Colonic mucosa (tissue), 4 donors: ENCODE results near the gene KCNN1. TPM values are rescaled to one million over a fixed set of nuclear protein-coding genes. Genes with fewer than 3 reads are reported as not detected.
"Not testable (repeated sequence)": the region's sequence is repeated elsewhere in the genome, so short reads cannot be mapped to it uniquely, and the experiment has no call there.

Experiments
- DNase-seq: peaks from one replicate; pipeline ENCODE4 v3.0.0-alpha.2; 2020
- H3K27ac ChIP-seq: fragments of 200-600 bp; one replicate; pipeline ENCODE4 v1.8.0; 2021
- H3K27me3 ChIP-seq: fragments of 200-600 bp; one replicate; pipeline ENCODE4 v1.8.0; 2021
- H3K36me3 ChIP-seq: fragments of 200-600 bp; one replicate; pipeline ENCODE4 v1.8.0; 2021
- H3K4me1 ChIP-seq: fragments of 200-600 bp; one replicate; pipeline ENCODE4 v1.8.0; 2021; ENCODE audit warnings: mild to moderate bottlenecking
- H3K4me3 ChIP-seq: fragments of 200-600 bp; one replicate; pipeline ENCODE4 v1.8.0; 2021
- H3K9ac ChIP-seq, 2 donors: one replicate each; pipeline ENCODE4 v1.7.0; 2013; ENCODE audit warnings: control low read depth in 2 of 2, low read depth in 2 of 2, low read length in 2 of 2
- H3K9me3 ChIP-seq: fragments of 200-600 bp; one replicate; pipeline ENCODE4 v1.8.0; 2021
- intact Hi-C: fragments of 100-400 bp; cut with DNase I; formaldehyde crosslinking; loops from one replicate; pipeline ENCODE4 v1.14.1; 2022
- total RNA-seq, 2 donors: library from RNA; stranded (reverse); fragmentation: NEBNext Ultra II Directional in 1 of 2; extraction: Animal tissue kit (Norgen Biotek cat#: 25700) in 1 of 2; gene quantifications; one replicate each; pipeline ENCODE4 v1.2.1, GENCODE V29; 2021
- TF ChIP-seq, protein P1 (sequence below): fragments of 200-600 bp; IDR thresholded peaks from one replicate; pipeline ENCODE4 v1.8.0; 2022; ENCODE audit warnings: antibody characterized with exemption, mild to moderate bottlenecking
- donor health status: healthy.
- donor health status: DM: no; HTN: no; CAD: no.
- donor health status: DM: no; HTN: no; CAD: no.

Gene KCNN1
- total RNA-seq, 2 donors from 2014 or later: not detected

DNA sequence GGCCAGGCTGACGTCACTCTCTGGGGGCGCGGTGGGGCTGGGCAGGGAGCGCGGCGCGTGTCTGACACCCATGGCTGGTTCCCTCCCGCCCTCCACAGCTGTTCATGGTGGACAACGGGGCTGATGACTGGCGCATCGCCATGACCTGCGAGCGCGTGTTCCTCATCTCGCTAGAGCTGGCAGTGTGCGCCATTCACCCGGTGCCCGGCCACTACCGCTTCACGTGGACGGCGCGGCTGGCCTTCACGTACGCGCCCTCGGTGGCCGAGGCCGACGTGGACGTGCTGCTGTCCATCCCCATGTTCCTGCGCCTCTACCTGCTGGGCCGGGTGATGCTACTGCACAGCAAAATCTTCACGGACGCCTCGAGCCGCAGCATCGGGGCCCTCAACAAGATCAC lies 14.7 kb downstream of the KCNN1 start:
- H3K36me3 ChIP-seq: no peaks in the 10 kb centered on the region
- H3K4me1 ChIP-seq: no peaks in the 10 kb centered on the region
- H3K27ac ChIP-seq: no peak overlapping the region
- intact Hi-C loops: no loop called here
- H3K9ac ChIP-seq: no peak overlapping the region
- H3K9me3 ChIP-seq: no peaks in the 10 kb centered on the region
- DNase-seq: no peak
- TF ChIP-seq, protein P1, sequence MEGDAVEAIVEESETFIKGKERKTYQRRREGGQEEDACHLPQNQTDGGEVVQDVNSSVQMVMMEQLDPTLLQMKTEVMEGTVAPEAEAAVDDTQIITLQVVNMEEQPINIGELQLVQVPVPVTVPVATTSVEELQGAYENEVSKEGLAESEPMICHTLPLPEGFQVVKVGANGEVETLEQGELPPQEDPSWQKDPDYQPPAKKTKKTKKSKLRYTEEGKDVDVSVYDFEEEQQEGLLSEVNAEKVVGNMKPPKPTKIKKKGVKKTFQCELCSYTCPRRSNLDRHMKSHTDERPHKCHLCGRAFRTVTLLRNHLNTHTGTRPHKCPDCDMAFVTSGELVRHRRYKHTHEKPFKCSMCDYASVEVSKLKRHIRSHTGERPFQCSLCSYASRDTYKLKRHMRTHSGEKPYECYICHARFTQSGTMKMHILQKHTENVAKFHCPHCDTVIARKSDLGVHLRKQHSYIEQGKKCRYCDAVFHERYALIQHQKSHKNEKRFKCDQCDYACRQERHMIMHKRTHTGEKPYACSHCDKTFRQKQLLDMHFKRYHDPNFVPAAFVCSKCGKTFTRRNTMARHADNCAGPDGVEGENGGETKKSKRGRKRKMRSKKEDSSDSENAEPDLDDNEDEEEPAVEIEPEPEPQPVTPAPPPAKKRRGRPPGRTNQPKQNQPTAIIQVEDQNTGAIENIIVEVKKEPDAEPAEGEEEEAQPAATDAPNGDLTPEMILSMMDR: no peak
- H3K4me3 ChIP-seq: no peak overlapping the region
- no peaks in the 10 kb centered on the region for H3K27me3 ChIP-seq

GRCh38 chr19:17982430-17982829 lies 15.5 kb downstream of the KCNN1 start:
- Histone ChIP-seq H3K4me3 (no peak overlapping the region), H3K9ac (no peak overlapping the region), H3K27me3 (no peaks in the 10 kb centered on the region), H3K36me3 (no peaks in the 10 kb centered on the region), H3K4me1 (no peaks in the 10 kb centered on the region), H3K9me3 (no peaks in the 10 kb centered on the region), H3K27ac (no peak overlapping the region)
- no peak for DNase-seq
- TF ChIP-seq, protein P1: no peak
- intact Hi-C loops: no loop called here

- no peak overlapping the region for H3K27ac ChIP-seq
- no peak overlapping the region for H3K9ac ChIP-seq
- H3K9me3 ChIP-seq: no peaks in the 10 kb centered on the region
- no peaks in the 10 kb centered on the region for H3K36me3 ChIP-seq
- no peaks in the 10 kb centered on the region for H3K4me1 ChIP-seq
- no peaks in the 10 kb centered on the region for H3K27me3 ChIP-seq
- no peak overlapping the region for H3K4me3 ChIP-seq
- intact Hi-C loops: no loop called here
- TF ChIP-seq, protein P1: no peak
- DNase-seq: no peak
Observed at GRCh38 chr19:17985037-17985818, 18.3 kb downstream of the KCNN1 start.

GRCh38 chr19:17986569-17986968 lies 19.7 kb downstream of the KCNN1 start:
- H3K9ac ChIP-seq, H3K4me1 ChIP-seq, intact Hi-C loops, H3K27me3 ChIP-seq, H3K27ac ChIP-seq, H3K36me3 ChIP-seq, H3K4me3 ChIP-seq, H3K9me3 ChIP-seq, DNase-seq: not testable (repeated sequence)

DNA sequence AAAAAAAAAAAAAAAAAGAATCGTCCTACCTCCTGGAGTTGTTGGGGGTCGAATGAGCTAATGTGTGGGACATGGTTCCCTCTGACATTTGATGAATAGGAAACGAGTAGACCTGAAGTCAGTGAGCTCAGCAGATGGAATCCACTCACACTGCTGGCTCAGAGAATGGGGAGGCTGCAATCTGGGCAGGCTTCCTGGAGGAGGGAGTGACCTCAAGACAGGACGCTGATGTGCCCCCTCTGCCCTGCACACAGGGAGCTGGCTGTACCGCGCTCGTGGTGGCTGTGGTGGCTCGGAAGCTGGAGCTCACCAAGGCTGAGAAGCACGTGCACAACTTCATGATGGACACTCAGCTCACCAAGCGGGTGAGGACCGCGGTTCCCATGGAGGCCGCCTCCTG lies 21.3 kb downstream of the KCNN1 start:
- H3K36me3 ChIP-seq: no peaks in the 10 kb centered on the region
- intact Hi-C loops: no loop called here
- TF ChIP-seq, protein P1: no peak
- H3K4me3 ChIP-seq: no peak overlapping the region
- DNase-seq: no peak
- H3K27me3 ChIP-seq: no peaks in the 10 kb centered on the region
- no peak overlapping the region for H3K9ac ChIP-seq
- no peaks in the 10 kb centered on the region for H3K4me1 ChIP-seq
- H3K9me3 ChIP-seq: no peaks in the 10 kb centered on the region
- no peak overlapping the region for H3K27ac ChIP-seq

DNA sequence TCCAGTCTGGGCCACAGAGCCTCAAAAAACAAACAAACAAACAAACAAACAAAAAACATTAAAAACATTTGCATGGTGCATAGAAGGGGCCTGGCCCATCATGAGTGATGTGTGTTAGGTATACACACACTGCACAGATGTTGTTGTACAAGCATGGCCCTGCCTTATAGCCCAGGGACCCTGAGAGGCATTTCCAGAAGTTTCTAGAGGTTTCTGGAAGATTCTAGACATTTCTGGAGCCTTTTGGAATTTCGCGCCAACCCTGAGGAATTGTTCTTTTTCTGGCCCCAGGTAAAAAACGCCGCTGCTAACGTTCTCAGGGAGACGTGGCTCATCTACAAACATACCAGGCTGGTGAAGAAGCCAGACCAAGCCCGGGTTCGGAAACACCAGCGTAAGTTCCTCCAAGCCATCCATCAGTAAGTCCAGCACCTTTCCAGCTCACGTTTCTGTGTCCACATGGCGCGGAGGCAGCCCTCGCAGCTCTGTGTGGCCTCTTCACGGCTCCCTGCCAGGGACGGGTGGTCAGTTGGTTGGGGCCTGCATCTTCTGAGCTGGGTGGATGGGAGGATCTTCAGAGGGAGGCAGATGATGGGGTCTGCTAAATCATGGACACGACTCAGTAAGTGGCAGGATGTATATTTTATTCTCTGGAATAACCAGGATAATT lies 22.7 kb downstream of the KCNN1 start:
- no peaks in the 10 kb centered on the region for H3K4me1 ChIP-seq
- no peaks in the 10 kb centered on the region for H3K36me3 ChIP-seq
- H3K9ac ChIP-seq: no peak overlapping the region
- TF ChIP-seq, protein P1: no peak
- no peaks in the 10 kb centered on the region for H3K27me3 ChIP-seq
- no peak for DNase-seq
- intact Hi-C loops: no loop called here
- no peak overlapping the region for H3K27ac ChIP-seq
- H3K9me3 ChIP-seq: no peaks in the 10 kb centered on the region
- no peak overlapping the region for H3K4me3 ChIP-seq
